SW480 (cell line): Measurements from ENCODE around the gene NALCN.
"Not testable (repeated sequence)": the region's sequence is repeated elsewhere in the genome, so short reads cannot be mapped to it uniquely, and the experiment has no call there.

ENCODE experiments used
- DNase-seq: peaks from one replicate; pipeline ENCODE4 v3.0.0-alpha.2; 2016; ENCODE audit warnings: low spot score

Gene NALCN

GRCh38 chr13:101341464-101341863, 74.8 kb downstream of the NALCN start:
- DNase-seq: no peak

GRCh38 chr13:101339202-101339601, 77.1 kb downstream of the NALCN start:
- DNase-seq: no peak

GRCh38 chr13:101332583-101332982, 83.7 kb downstream of the NALCN start:
- no peak for DNase-seq

DNA sequence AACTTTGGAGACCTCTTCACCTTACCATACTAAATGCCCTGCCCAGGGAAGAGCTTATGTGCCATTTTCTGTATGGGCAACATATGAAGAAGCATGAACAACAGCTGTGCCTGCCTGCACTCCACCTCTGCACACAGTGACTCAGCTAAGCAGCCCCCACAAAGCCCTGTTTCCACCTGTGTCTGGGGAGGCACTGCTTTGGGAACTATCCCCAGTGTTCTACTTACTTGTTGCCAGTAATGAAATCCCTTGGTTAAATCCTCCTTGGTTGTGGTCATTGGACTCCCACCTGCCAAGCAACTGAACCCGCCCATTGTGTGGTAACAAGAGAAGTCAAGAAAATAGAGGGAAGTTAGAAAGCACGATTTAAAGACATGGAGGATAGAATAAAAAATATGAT, 84.6 kb downstream of the NALCN start:
- DNase-seq: no peak

- DNase-seq: no peak
These were observed 88.4 kb downstream of the NALCN start for GRCh38 chr13:101327871-101328270.

DNA sequence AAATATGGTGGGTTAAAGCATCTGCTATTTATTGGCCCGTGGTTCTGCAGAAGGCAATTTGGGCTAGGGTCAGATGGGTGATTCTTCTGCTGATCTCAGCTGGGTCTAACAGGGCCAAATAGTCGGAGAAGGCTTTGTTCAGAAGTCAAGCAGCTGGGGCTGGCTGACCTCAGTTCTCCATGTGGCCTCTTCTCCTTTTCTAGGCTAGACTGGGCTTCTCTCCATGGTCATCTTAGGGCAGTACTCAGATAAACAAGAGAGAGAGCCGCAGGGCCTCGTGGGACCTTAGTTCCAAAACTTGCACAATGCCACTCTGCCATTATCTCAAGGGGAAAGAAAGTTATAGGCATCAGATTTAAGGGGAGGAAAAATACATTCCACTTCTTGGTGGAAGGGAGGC, 89.6 kb downstream of the NALCN start:
- DNase-seq: no peak

DNA sequence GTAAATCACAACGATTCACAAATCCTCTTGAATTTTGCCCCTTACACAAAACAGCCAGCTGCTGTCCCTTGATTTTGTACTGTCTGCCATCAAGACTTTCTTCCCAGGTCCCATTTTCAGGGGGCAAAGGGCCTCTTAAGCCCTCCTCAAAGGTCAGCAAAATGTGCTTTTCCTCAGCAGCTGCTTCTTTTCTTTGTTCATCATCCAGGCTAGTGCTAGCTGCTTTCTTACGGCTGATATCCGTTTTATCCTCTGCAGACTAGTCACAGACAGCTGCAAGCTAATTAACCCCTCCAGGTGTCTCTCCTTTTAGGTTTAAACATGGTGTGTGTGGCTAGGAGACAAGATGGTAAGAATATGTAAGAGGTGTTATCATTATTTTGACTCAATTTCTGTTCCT, 90.9 kb downstream of the NALCN start:
- DNase-seq: no peak

GRCh38 chr13:101323601-101324000, 92.7 kb downstream of the NALCN start:
- no peak for DNase-seq

- DNase-seq: no peak
These were observed 98.3 kb downstream of the NALCN start for GRCh38 chr13:101317986-101318523.

- DNase-seq: not testable (repeated sequence)
These were observed 102.8 kb downstream of the NALCN start for GRCh38 chr13:101313479-101313878.

- no peak for DNase-seq
These were observed 107.2 kb downstream of the NALCN start for GRCh38 chr13:101309014-101309619.

- no peak for DNase-seq
These were observed 107.9 kb downstream of the NALCN start for GRCh38 chr13:101308247-101309013.

- DNase-seq: no peak
These were observed 109.1 kb downstream of the NALCN start for GRCh38 chr13:101307181-101307701.

DNA sequence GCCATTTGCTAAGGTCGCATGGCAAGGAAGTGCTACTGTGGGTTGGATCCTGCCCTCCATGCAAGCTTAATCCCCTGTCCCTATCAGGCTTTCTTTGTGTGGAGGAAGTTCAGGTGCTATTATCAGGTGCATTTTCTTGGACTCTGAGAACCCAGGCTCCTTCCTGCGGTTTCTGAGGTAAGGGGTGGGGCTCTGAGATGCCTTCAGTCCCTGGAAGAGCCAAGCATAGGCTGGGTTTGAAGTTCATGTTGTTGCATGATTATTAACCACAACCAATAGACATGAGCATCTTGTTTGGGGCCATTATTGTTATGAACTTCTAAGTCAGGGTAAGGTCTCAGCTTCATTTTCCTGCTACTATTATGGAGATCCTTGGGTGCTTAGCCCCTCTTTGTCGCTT, 109.5 kb downstream of the NALCN start:
- no peak for DNase-seq

DNA sequence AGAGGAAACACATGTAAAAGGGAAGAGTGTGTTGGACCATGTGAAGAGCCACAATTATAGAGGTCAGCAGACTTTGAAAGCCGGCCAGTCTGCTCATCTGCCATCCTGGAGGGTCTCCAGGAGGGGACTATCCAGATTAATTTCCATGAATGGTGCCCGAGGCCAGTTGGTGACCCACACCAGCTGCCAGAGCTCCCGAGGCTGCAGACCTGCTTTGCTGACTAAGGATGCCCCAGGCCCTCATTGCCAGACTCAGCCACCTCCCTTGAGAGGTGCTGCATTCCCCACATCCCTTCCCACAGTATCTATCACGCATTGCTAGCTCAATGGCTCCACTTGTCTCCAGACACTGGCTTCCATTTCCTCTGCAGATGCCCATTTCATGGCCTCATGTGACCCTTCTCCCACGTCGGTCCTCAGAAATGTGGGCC, 110.3 kb downstream of the NALCN start:
- DNase-seq: no peak

- no peak for DNase-seq
These were observed 112.8 kb downstream of the NALCN start for GRCh38 chr13:101303521-101303920.

- DNase-seq: no peak
These were observed 115.3 kb downstream of the NALCN start for GRCh38 chr13:101301053-101301452.

DNA sequence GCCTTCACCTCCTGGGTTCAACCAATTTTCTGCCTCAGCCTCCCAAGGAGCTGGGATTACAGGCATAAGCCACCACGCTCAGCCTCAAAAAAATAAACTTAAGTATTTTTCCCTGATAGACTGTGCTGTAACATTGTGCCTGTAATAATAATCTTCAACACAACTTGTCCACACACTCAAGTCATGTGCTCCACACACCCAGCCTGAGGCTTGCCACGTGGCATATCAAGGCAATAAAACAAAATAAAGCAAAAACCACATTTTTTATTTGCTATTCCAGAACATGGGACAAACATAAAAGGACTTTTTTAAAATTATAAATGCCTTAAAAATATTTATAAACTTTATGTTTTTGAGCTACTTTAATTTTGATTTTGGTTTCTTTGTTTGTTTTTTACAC, 115.8 kb downstream of the NALCN start:
- DNase-seq: no peak

GRCh38 chr13:101298517-101298916, 117.8 kb downstream of the NALCN start:
- no peak for DNase-seq

- DNase-seq: no peak
These were observed 118.5 kb downstream of the NALCN start for GRCh38 chr13:101297794-101298193.

- DNase-seq: no peak
These were observed 123.6 kb downstream of the NALCN start for GRCh38 chr13:101292711-101293110.

- DNase-seq: no peak
These were observed 124.4 kb downstream of the NALCN start for GRCh38 chr13:101291646-101292515.
